HG02884 (cell line): ENCODE results near the gene CWC15.
"Not testable (repeated sequence)": the region's sequence is repeated elsewhere in the genome, so short reads cannot be mapped to it uniquely, and the experiment has no call there.

ENCODE experiments used
- ATAC-seq: cut with Tn5 transposase; IDR thresholded peaks from one replicate; pipeline ENCODE4 v1.9.1; 2021; ENCODE audit warnings: mild to moderate bottlenecking, moderate library complexity; ENCODE audit not compliant: unreplicated experiment

CWC15 gene

DNA sequence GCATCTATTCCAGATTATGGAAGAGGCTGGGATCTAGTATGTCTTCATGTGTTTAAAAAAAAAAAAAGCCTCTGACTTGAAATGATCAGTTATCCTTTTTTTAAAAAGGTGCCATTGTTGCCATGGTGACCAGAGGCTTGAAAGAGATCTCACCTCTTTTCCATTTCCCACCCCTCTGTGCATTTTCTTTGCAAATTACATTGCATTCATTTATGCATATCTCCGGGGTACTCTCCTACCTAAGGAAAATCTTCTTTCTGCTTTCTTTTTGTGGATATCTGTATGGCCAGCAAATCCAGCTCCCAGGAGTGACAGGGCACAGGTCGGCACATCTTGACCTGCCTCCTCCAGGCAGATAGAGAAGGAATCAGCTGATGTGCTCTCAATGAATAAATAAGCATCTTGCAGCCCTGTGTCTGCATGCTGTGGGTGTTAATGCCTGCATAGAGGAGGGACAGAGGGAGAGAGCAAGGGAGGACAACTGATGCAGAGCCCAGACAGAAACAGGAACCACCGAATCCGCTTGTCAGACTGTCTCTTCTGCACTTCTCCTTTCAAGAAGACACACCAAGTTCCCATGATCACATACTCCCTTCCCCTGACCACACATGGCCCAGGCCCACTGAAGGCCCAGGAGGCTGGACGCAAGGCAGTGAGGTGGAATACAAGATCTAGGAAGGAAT is 50.9 kb downstream of the CWC15 start:
- no peak for ATAC-seq

DNA sequence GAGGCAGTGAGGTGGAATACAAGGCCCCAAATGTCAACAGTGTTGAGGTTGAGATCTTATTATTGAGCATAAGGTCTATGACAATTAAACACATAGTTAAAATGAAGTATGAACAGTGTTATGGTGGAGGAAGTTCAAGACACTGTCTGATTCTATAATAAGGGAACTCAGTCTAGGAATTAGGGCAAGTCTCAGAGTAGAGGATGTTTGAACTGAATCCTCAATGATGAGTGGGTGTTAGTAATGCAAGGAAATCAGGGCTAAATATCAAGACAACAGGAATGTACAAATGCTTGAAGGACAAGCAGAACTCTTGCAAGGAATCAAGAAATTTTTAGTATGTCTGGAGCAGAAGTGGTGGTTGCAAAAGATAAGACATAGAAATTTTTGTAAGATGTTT is 53.0 kb downstream of the CWC15 start:
- no peak for ATAC-seq

DNA sequence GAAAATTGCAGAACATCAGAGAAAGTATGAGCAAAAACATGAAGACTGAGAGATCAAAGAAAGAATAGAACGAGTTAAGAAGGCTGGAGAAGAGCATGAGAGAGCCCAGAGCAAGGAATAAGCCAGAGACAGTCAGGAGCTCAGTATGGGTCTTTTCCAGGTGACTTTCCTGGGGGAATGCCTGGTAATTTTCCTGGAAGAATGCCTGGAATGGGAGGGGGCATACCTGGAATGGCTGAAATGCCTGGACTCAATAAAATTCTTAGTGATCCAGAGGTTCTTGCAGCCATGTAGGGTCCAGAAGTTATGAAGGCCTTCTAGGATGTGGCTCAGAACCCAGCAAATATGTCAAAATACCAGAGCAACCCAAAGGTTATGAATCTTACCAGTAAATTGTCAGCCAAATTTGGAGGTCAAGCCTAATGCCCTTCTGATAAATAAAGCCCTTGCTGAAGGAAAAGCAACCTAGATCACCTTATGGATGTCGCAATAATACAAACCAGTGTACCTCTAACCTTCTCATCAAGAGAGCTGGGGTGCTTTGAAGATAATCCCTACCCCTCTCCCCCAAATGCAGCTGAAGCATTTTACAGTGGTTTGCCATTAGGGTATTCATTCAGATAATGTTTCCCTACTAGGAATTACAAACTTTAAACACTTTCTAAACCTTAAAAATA is 59.5 kb downstream of the CWC15 start:
- ATAC-seq = not testable (repeated sequence)

DNA sequence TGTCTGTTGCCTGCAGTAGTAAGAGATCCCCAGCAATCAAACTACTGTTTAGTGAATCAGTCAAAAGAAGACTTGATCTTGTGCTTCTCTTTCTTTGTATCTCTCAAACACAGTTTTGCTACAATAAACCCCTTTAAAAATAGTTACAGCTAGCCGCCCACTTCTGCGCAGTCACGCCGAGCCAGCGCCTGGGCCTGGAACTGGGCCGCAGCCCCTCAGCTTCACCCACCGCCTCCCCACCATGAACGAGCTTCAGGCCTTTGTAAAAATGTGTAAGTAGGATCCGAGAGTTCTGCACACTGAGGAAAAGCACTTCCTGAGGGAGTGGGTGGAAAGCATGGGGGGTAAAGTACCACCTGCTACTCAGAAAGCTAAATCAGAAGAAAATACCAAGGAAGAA is 60.5 kb downstream of the CWC15 start:
- no peak for ATAC-seq
